NCI-H82 treated with DMSO at 0.1 percent for 48 hours (cell line): Measurements from ENCODE around the gene ANKRD33.
"Not testable (repeated sequence)": the region's sequence is repeated elsewhere in the genome, so short reads cannot be mapped to it uniquely, and the experiment has no call there.

ENCODE experiments used
- DNase-seq: peaks from one replicate; lab custom pipeline; 2025; ENCODE audit not compliant: unreplicated experiment; lab: John Stamatoyannopoulos, UW

The ANKRD33 gene

DNA sequence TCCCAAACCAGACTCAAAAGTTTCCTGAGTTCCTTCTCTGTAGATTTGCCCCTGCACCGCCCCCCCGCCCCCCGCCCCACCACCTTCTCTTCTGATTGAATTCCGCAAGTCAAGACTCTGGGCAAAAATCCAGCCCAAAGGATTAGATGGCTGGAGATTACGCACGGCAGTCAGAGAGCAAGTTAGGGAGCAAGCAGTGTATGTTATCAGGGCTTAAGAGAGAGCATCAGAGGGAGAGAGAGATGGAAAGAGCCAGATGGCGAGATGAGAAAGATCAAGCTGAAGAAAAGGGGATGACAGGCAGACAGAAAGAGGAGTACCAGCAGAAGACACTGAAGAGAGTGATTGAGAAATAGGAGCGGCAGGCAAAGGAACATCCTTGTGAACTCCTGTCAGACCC is 13.9 kb upstream of the ANKRD33 start:
- DNase-seq = peak; percentile 100

DNA sequence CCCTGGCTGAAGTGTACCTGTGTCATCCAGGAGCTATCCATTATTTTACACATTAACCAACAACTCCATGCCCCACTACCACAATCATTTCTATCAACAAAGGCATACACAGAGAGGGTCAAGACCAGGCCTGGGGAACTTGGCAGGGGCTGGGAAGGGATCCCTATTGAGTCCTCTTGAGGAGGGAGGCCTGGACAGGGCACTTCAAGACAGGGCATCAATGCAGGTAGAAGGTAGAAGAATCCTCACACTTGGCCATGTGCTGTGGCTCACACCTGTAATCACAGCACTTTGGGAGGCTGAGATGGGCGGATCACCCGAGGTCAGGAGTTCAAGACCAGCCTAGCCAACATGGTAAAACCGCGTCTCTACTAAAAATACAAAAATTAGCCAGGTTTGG is 13.4 kb upstream of the ANKRD33 start:
- DNase-seq = no peak

DNA sequence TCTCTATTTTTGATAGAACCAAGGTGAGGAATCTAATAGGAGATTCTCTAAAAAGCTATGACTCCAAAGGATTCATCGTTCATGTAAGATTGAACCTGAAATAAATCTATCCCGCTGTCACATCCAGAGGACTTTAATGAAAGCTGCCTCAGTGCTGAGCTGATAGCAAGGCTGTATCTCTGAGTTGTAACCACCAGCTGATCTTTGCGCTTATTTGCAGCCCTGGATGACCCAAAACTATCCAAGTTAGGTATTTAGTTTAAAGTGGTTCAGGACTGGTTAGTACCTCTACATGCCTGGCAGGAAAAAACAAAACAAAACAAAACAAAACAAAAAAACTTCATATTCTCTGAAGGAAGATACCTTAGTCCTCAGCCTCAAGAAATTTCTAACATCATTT is 8.8 kb upstream of the ANKRD33 start:
- no peak for DNase-seq

DNA sequence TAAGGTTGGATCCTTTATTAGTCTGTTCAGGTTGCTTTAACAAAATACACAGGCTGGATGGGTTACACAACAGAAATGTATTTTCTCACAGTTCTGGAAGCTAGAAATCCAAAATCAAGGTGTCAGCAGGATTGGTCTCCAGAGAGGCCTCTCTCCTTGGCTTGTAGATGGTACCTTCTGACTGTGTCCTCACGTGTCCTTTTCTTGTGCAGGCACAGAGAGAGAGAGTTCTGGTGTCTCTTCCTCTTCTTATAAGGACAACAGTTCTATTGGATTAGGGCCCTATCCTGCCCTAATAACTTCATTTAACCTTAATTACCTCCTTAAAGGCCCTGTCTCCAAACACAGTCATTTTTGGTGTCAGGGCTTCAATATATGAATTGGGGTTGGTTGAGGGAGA is 4.6 kb upstream of the ANKRD33 start:
- DNase-seq = peak; percentile 63

DNA sequence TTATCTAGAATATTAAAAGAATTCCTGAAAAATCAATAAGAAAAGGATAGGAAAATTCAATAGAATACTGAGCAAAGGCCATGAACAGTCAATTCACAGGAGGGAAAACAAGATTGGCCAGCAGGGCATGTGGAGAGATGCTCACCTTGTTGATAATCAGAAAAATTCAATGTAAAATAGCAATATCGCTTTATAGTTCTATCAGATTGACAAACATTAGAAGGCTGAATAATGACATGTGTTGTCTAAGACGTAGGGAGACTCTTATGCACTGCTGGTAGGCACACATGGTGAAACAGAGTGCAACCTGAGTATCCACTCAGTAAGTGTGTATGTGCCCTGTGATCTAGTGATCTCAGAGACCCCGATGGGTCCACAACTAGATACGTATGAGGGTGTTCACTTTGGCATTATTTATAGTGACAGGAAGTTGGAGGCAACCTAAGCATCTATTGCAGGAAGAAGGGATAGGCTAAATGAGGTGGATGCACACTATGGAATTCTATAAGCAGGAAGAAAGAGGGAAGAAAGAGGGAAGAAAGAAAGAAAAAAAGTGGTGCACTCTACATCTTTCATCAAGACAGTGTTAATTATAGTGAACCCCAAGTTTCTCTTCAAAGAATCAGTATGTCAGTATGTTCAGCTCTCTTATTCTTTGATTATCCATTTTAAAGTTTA is 3.8 kb upstream of the ANKRD33 start:
- no peak for DNase-seq

DNA sequence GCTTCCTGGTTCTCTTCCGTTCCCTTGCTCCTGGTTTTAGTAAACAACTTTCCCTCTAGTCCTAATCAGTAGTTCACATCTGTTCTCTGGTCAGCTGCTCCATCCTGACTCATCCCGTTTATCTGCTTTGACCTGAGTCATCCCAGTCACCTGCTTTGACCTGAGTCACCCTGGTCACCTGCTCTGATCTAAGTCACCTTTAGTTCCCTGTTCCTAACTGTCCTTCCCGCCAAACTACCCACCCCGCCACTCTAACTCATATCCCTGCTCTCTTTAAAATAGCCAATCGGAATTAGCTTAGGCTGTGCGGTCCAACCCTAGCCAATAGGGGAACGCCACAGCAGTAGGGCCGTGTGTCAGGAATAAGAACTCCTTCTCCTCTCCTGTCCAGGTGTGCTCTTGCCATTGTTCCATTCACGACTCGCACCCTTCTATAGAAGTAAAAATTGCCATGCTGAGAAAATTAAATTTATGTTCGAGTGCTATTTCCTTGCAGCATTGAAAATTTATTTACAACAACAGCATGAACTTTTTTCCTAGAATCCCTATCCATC is 3.1 kb upstream of the ANKRD33 start:
- peak; percentile 45 for DNase-seq

DNA sequence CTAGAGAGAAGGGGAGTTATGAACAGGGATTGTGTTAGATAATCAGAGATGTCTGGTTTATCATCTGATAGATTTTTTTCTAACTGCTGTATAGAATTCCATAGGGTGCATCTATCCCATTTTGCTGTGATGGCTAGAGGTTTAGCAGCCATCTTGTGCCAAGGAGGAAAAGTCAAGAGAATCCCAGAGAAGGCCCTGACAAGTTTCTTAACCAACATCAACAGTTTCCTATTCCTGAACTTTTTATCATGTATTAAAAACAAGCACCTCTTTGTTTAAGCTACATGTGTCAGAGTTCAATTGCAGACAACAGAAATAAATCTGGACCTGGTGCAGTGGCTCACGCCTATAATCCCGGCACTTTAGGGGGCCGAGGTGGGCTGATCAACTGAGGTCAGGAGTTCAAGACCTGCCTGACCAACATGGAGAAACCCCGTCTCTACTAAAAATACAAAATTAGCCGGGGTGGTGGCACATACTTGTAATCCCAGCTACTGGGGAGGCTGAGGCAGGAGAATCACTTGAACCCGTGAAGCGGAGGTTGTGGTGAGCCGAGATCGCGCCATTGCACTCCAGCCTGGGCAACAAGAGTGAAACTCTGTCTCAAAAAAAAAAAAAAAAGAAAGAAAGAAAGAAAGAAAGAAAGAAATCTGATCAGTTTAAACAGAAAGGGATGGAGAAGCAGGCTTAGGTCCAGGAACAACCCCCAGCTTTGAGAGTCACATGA is 2.4 kb upstream of the ANKRD33 start:
- DNase-seq = not testable (repeated sequence)

DNA sequence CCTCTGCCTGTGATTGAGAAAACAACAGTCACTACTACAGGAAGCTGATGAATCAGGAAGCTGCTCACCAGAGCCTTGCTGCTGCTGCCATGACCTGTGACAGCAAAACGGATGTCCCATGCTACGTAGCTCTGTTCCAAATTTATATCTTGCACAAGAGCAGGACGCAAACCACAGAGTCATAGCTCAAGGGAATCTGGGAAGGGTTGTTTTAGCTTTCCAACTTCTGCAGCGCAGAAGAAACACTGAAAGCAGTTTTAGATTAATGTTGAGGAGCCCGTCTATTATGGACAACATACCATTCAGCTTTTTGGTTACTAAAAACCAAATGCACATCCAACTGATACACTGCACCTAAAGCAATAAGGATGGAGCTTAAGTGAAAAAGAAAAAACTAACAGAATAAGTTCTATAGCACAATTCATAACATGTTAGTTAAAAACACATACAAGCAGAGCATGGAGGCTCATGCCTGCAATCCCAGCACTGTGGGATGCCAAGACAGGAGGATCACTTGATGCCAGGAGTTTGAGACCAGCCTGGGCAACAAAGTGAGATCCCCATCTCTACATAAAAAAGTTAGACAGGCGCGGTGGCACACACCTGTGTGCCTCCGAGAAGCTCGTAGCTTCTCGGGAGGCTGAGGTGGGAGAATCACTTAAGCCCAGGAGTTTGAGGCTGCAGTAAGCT is 1.7 kb upstream of the ANKRD33 start:
- DNase-seq = no peak

DNA sequence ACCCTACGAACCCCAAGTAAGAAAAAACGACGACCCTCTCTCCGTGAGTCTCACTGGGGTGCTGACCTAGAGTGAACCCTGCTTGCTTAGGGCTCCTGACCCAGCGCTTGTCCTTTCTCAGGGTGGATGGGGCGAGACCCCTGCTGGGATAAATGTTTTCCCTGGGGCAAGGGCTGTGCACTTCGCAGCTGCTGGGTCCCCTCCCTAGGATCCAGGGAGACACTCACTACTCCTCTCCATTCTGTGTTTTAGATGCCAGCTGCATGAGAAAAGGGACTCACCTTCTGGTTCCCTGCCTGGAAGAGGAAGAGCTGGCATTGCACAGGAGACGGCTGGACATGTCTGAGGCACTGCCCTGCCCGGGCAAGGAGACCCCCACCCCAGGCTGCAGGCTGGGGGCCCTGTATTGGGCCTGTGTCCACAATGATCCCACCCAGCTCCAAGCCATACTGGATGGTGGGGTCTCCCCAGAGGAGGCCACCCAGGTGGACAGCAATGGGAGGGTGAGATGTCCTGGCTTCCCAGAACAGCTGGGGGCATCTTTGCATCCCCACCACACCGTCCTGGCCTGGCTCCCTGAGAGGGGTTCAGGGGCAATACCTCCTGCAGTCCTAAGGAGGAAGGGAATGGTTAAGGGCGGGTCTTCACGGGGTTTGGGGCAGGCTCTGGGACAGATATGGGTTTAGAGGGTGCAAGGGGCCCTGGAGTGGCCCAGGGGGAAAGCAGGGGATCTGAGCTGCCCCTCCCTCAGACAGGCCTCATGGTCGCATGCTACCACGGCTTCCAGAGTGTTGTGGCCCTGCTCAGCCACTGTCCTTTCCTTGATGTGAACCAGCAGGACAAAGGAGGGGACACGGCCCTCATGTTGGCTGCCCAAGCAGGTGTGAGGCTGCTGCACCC is 663 bp downstream of the ANKRD33 start:
- no peak for DNase-seq

DNA sequence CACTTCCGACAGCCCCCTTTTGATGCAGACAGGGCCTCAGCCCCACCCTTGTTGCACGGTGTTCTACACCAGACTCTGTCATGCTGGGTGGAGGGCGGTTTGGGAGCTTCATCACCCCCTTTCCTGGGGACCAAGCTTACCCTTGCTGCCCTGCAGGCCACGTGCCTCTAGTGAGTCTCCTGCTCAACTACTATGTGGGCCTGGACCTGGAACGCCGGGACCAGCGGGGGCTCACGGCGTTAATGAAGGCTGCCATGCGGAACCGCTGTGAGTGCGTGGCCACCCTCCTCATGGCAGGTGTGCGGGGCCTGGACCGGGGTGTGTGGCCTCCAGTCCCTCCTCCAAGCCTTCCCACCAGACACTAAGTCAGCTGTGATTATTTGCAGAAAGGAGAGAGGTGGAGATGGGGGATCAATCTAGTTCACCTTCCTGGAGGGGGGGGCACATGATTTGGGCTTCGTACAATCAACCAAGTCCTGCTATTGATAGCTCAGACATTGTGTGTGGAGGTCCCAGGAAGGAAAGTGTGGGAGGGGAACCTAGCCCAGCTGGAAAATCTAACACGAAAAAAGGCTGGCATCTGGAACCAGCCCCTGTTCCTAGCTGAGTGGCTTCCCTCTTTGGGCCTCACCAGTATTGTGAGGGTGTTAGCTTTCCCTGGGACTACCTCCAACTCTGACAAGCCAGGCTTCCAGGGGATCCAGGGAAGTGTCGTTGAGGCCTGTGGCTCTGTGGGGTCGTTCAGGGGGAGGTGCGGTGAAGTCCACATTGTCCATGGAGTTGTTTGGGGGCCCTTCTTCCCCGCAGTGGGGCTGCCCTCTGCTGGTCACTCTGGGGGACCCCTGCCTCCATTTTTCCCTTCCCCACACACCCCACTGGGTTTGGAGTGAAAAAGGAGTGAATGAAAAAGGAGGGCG is 1.6 kb downstream of the ANKRD33 start:
- no peak for DNase-seq

DNA sequence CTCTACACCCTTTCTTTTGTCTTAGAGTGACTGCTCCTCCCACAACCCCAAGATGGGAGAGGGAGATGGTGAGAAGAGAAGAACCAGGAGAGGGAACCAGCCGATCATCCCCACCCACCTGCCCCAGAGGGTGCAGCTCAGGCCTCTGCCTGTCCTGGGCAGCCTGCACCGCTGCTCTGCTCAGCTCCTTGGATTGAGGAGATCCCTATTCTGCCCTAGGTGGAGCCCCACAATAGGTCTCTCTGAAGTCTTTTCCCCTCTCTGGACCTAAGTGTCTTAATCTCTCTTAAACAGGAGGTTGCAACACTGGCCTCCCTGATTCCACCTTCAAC is 2.2 kb downstream of the ANKRD33 start:
- DNase-seq = no peak

DNA sequence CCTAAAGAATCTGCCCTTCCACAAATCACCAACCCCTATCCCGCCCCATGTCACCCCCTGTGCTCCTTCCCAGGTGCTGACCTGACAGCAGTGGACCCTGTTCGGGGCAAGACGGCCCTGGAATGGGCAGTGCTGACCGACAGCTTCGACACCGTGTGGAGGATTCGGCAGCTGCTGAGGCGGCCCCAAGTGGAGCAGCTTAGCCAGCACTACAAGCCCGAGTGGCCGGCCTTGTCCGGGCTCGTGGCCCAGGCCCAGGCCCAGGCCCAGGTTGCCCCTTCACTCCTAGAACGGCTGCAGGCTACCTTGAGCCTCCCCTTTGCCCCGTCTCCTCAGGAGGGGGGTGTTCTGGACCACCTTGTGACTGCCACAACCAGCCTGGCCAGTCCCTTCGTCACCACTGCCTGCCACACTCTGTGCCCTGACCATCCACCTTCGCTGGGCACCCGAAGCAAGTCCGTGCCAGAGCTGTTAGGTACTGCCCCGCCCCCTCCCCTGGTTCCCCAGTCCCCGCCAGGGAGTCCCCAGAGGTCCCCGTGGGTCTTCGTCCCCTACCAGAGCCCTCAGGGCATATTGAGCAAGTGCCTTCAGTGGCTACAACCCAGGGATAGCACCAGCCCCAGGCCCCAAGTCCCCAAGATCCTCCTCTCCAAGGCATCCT is 2.7 kb downstream of the ANKRD33 start:
- DNase-seq = no peak

DNA sequence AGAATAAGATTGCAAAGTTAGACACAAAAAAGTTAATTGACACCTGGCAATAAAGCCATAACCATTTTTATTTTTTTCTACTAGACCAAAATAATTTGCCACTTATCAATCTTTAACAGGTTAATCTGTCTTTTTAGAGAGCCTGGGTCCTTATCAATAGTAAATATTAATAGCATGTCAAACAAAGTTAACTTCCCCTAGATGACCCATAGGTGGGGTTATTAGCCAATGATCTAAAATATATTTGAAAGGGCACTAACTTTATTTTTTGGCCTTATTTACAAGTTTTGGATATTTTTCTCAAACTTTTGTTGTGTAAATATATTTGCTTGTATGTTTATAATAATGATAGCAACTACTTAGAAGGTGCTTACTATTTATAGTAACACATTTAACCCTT is 3.9 kb downstream of the ANKRD33 start:
- DNase-seq = no peak

DNA sequence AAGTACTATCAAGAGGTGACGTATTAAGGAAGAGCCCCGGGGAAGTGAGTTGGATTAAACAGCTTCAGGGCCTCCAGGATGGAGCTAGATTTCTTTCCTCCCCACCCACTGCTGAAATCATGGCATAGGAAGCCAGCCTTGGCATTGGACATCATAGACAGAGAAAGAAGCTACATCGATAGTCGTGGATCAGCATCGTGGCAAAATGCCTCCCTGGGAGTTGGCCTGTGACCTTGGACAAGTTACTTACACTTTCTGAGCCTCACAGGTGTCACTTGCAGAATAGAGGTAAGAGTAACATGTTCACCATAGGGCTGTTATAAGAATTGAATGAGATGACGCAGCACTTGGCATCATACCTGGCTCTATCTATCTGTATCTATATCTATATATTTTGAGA is 5.9 kb downstream of the ANKRD33 start:
- no peak for DNase-seq

DNA sequence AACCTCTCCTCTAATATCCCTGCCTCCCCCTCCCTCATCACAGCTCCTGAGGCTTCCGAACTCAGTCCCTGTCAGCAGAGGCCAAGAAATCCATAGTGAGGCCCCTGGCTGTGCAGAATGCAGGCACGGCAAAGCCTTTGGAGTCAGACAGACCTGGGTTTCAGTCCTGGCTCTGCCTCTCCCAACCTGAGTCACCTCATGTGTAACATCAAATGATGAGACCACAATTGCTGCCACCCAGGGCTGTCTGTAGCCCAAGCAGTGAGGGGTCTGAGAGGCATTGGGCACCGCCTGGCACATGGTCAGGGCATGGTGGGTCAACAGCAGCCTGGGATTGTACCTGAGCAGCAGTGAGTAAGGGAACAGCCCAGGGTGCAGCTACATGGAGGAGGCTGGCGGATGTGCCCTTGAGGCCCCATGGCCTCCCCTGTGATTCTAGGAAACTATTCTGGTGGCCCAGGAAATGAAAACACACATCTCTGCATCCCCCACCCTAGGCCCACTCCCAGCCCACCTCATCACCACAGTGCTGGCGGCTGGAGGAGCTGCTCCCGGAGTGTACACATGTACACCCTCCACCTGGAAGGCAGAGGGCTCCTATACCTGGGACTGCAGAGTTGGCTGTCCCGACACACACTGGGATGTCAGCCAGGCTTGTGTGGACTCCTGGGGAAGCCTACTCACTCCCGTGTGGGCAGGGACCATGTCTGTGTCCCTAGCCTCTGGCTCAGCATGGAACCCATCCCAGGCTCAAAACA is 7.7 kb downstream of the ANKRD33 start:
- no peak for DNase-seq

DNA sequence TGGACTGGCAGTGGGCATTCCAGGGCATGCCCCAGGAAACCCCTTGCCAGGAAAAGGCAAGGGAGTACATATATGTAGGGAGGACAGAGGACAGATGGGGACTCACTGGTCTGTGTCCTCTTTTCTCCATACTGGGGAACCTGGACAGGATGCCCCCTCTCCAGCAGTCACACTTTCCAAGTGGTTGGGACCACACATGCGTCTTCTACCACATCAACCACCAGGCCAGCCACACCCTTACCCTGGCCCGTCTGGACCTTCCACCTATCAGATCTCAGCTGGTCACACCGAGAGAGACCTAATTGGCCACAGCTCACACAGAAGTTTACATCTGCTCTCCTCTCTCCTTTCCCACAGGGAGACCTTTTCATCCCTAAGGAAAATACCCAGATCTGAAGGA is 8.3 kb downstream of the ANKRD33 start:
- no peak for DNase-seq

DNA sequence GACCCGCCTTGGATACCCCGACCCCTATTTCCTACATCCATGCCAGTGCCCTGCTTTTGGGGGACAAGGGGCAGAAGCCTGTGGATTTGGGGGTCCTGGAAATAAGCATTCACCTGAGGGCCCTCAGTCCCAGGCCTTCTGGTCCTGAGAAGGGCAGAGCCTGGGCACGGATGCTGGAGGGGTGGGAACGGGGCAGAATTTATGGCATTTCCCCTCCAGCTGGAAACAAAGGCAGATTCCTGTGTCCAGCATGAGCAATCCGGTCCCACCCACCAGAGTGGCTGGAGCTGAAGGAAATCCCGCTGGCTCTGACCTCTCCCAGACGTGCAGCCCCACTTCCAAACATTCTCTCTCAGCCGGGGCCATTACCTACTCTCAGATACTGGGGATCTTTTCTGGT is 9.3 kb downstream of the ANKRD33 start:
- DNase-seq = no peak

DNA sequence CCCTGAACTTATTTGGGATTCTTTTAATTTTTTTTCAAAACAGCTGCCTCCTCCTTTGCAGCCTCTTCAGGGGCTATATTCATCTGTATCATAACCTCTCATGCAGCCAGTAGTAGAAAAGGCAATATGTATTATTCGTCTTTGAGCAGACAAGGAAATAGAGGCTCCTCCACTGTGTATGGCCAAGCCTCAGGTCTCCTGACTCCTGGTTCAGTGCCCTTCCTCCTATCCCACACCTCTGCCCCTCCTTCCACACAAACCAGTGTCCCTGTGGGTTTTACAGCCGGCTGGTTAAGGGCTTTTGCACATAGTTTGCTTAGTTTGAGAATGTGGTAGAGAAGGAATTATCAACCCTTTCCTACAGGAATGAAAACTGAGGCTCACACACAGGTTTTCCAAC is 10.6 kb downstream of the ANKRD33 start:
- no peak for DNase-seq

DNA sequence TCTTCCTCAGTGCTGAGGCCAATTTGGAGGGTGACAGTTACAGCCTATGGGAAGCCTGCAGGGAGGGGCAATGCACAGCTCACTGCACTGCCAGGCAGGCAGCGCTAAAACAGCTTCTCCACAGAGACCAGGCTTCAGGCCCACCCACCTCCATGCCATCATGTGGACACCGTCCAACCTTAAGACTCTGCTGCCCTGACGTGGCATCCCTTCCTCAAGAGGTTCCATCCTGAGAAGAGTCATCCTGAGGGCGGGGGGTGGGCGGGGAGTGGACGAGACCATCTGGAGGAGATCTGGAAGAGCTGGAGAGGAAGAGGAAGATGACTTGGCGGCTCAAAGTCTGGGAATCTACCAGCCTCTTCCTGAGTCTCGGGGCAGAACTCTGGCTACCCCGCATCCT is 11.0 kb downstream of the ANKRD33 start:
- DNase-seq = no peak
